Naive thymus-derived CD8-positive, alpha-beta T cell (primary cell): ENCODE measurements around the gene ANKRD62. TPM values are rescaled to one million over a fixed set of nuclear protein-coding genes. Genes with fewer than 3 reads are reported as not detected.
A peak's percentile ranks its signal among the peaks of the same experiment; 100 is the strongest.

ENCODE experiments used
- ATAC-seq, 2 donors: fragments of 150-1000 bp; cut with Tn5 transposase in 1 of 2; sonication (Bioruptor Pico), chemical (Tn5 transposase) in 1 of 2; 1 replicate in 1 of 2; 2 replicates in 1 of 2; pipeline ENCODE4 v1.10.0; 2021; ENCODE audit warnings: mild to moderate bottlenecking in 2 of 2, moderate library complexity in 2 of 2
- POLR2A ChIA-PET: fragments of 350-600 bp; sonication (Branson Sonifier 250); formaldehyde crosslinking; loops from one replicate; lab custom pipeline; 2021; ENCODE audit warnings: antibody characterized with exemption; lab: Charles Lee
- DNase-seq, 10 donors: peaks; one replicate each; pipeline versions ENCODE4 v3.0.0 to v3.0.0-alpha.2; 2020 to 2022
- H3K27ac Mint-ChIP-seq, 10 donors: one replicate each; pipeline ENCODE4 v1.8.0; 2020 to 2022; ENCODE audit warnings: mild to moderate bottlenecking in 10 of 10, mixed read lengths in 10 of 10, moderate library complexity in 4 of 10, inconsistent platforms in 1 of 10
- H3K27me3 Mint-ChIP-seq, 5 donors: one replicate each; pipeline ENCODE4 v1.8.0; 2021 to 2022; ENCODE audit warnings: mixed read lengths in 5 of 5
- H3K36me3 Mint-ChIP-seq, 3 donors: one replicate each; pipeline ENCODE4 v1.8.0; 2020 to 2022; ENCODE audit warnings: mixed read lengths in 3 of 3, mild to moderate bottlenecking in 2 of 3, inconsistent platforms in 1 of 3
- H3K4me1 Mint-ChIP-seq, 4 donors: one replicate each; pipeline ENCODE4 v1.8.0; 2021 to 2022; ENCODE audit warnings: mixed read lengths in 4 of 4
- H3K4me3 Mint-ChIP-seq, 10 donors: one replicate each; pipeline ENCODE4 v1.8.0; 2020 to 2022; ENCODE audit warnings: mild to moderate bottlenecking in 10 of 10, mixed read lengths in 10 of 10, moderate library complexity in 6 of 10, inconsistent platforms in 1 of 10
- H3K9me3 Mint-ChIP-seq, 9 donors: one replicate each; pipeline ENCODE4 v1.8.0; 2020 to 2022; ENCODE audit warnings: mixed read lengths in 9 of 9, mild to moderate bottlenecking in 3 of 9, inconsistent platforms in 1 of 9, moderate library complexity in 1 of 9
- polyA plus RNA-seq, 3 donors: library from polyadenylated mRNA; unstranded; fragments of 300-500 nt; fragmentation: Illumina TruSeq; gene quantifications; one replicate each; pipeline ENCODE4 v1.2.3, GENCODE V29; 2021
- total RNA-seq, 8 experiments: library from RNA in 2 of 8; stranded (reverse) in 2 of 8; gene quantifications; one replicate each; pipeline ENCODE4 v1.2.3 and lab custom pipeline; 2021 to 2026

ANKRD62 gene
- not detected for total RNA-seq
- not detected for polyA plus RNA-seq
- total RNA-seq (lab: John Stamatoyannopoulos, UW): 0 to 0.08 (median 0) reads per million in 6 experiments

DNA sequence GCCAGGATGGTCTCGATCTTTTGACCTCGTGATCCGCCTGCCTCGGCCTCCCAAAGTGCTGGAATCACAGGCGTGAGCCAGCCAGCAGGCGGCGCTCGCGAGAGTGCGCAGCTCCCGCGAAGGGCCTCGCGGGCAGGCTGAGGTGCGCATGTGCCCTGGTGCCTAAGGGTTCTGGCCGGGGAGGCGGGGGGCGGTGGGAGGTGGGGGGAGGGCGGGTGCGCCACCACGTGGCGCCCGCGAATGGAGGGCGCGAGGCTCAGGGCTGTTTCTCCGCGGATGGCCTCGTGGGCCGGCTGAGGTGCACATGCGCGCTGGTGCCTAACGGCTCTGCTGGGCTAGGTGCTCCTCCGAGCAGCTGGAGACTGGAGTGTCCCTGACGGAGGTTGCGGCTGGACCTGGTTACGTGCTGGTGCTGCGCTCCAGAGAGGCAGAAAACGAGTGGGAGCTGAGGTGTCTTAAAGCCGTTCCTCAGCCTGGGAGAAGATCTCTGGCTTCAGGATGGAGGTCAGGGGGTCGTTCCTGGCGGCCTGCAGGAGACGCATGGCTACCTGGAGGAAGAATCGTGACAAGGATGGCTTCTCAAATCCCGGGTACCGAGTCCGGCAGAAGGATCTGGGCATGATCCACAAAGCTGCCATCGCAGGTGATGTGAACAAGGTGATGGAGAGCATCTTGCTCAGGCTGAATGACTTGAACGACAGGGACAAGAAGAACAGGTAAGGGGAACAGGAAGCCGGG is at the start of gene ANKRD62:
TSS of gene ANKRD62 (plus strand) at position 324 of the 738 bp plus-strand sequence. CDS start at position 499, 175 bp downstream.
- H3K4me1 Mint-ChIP-seq: no peaks in the 10 kb centered on the region
- no peaks in the 10 kb centered on the region for H3K36me3 Mint-ChIP-seq
- ATAC-seq: no peak
- H3K9me3 Mint-ChIP-seq: peaks cover 0 to 5% (median 0%) of the 10 kb centered on the region in 9 donors
- peak within 1 kb of the TSS in 1 of 10 donors; percentile 59 for H3K27ac Mint-ChIP-seq
- H3K27me3 Mint-ChIP-seq: peaks cover 2 to 17% (median 11%) of the 10 kb centered on the region in 5 donors
- no peak within 1 kb of the TSS for H3K4me3 Mint-ChIP-seq
- POLR2A ChIA-PET: no interaction called here
- no peak for DNase-seq

- no peak overlapping the region for H3K4me3 Mint-ChIP-seq
- no peaks in the 10 kb centered on the region for H3K9me3 Mint-ChIP-seq
- H3K4me1 Mint-ChIP-seq: peaks cover 0 to 5% (median 1%) of the 10 kb centered on the region in 4 donors
These were observed 49.1 kb upstream of the ANKRD62 start for GRCh38 chr18:12044591-12044990.

GRCh38 chr18:12046046-12046750 is 47.4 kb upstream of the ANKRD62 start:
- no peak overlapping the region for H3K27ac Mint-ChIP-seq
- no peaks in the 10 kb centered on the region for H3K9me3 Mint-ChIP-seq
- POLR2A ChIA-PET: no interaction called here
- peaks cover 0 to 12% (median 8%) of the 10 kb centered on the region in 5 donors for H3K27me3 Mint-ChIP-seq
- peaks cover 0 to 14% (median 2%) of the 10 kb centered on the region in 4 donors for H3K4me1 Mint-ChIP-seq
- DNase-seq (no peak), ATAC-seq (no peak)
- H3K4me3 Mint-ChIP-seq: no peak overlapping the region
- H3K36me3 Mint-ChIP-seq: no peaks in the 10 kb centered on the region

More at GRCh38 chr18:12044591-12044990, 49.1 kb upstream of the ANKRD62 start:
- DNase-seq (no peak), ATAC-seq (no peak)
- Mint-ChIP-seq H3K27ac (no peak overlapping the region), H3K27me3 (peaks cover 0 to 12% (median 8%) of the 10 kb centered on the region in 5 donors), H3K36me3 (no peaks in the 10 kb centered on the region)
- POLR2A ChIA-PET: no interaction called here

- H3K36me3 Mint-ChIP-seq: no peaks in the 10 kb centered on the region
- no peak for ATAC-seq
These were observed 46.8 kb upstream of the ANKRD62 start for GRCh38 chr18:12046751-12047335.

DNA sequence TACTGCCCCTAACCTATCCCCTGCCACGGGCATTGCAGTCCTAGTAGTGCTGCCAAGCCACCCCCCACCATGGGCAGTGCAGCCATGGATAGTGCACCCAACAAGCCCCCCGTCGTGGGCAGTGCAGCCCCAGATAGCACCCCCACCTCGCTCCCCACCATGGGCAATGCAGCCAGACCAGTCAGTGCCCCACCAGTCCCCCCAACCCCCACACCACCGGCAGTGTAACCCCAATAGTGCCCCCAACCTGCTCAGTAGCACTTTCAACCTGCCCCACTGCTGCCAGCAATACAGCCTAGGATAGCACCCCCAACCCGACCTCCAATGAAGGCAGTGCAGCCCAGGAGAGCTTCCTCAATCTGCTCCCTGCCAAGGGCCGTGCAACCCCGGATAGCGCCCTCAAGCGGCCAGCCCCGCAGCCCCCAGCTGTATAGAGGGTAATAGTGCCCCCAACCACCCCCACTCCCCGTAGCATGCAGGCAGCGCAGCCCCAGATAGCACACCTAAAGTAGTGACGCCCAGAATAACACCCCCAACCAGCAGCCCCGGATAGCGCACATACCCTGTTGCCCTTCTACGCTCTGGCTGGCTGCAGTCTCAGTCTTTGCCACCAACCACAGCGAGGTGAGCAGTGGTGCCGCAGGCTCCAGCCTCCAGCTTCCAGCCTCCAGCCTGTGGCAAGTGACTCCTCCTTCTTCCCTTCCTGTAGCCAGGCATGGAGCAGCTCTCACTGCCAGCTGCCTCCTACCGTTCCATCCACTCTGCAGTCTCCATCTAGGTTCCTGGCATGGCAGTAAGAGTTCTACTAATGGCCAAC is 45.4 kb upstream of the ANKRD62 start:
- POLR2A ChIA-PET: no interaction called here
- no peaks in the 10 kb centered on the region for H3K9me3 Mint-ChIP-seq
- H3K4me3 Mint-ChIP-seq: no peak overlapping the region
- peaks cover 0 to 19% (median 2%) of the 10 kb centered on the region in 4 donors for H3K4me1 Mint-ChIP-seq
- ATAC-seq (no peak), DNase-seq (no peak)
- peak overlapping the region in 1 of 10 donors; percentile 70 for H3K27ac Mint-ChIP-seq
- H3K36me3 Mint-ChIP-seq: no peaks in the 10 kb centered on the region
- peaks cover 0 to 18% (median 4%) of the 10 kb centered on the region in 5 donors for H3K27me3 Mint-ChIP-seq

More at GRCh38 chr18:12046751-12047335, 46.8 kb upstream of the ANKRD62 start:
- no peak for DNase-seq
- Mint-ChIP-seq H3K4me3 (no peak overlapping the region), H3K27ac (no peak overlapping the region), H3K27me3 (peaks cover 0 to 12% (median 6%) of the 10 kb centered on the region in 5 donors), H3K9me3 (no peaks in the 10 kb centered on the region), H3K4me1 (peaks cover 0 to 14% (median 2%) of the 10 kb centered on the region in 4 donors)
- POLR2A ChIA-PET: no interaction called here

DNA sequence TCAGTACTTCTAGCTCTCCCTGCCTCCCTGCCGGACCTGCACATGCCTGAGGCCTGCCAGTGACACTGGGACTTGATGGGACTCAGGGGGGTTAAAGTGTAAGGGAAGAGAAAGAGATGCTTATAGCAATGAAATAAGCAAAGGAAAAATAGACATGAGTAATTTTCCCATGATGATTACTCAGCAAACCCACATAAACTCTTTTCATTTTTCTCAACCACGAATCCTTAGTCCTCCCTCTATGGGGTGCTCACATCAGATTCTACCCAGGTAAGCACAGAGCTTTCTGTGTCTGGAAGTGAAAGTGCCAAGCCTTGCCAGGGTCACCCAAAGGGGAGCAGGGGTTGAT is 44.8 kb upstream of the ANKRD62 start:
- no peaks in the 10 kb centered on the region for H3K36me3 Mint-ChIP-seq
- peaks cover 0 to 14% (median 4%) of the 10 kb centered on the region in 5 donors for H3K27me3 Mint-ChIP-seq
- H3K9me3 Mint-ChIP-seq: no peaks in the 10 kb centered on the region
- DNase-seq (no peak), ATAC-seq (no peak)
- POLR2A ChIA-PET: no interaction called here
- peaks cover 0 to 21% (median 2%) of the 10 kb centered on the region in 4 donors for H3K4me1 Mint-ChIP-seq
- no peak overlapping the region for H3K4me3 Mint-ChIP-seq
- H3K27ac Mint-ChIP-seq: peak overlapping the region in 1 of 10 donors; percentile 70

GRCh38 chr18:12049978-12050811 is 43.4 kb upstream of the ANKRD62 start:
- POLR2A ChIA-PET: no interaction called here
- Mint-ChIP-seq H3K36me3 (no peaks in the 10 kb centered on the region), H3K9me3 (no peaks in the 10 kb centered on the region), H3K4me3 (peak overlapping the region in 1 of 10 donors; percentile 24), H3K27ac (no peak overlapping the region), H3K27me3 (peaks cover 0 to 10% (median 4%) of the 10 kb centered on the region in 5 donors), H3K4me1 (peaks cover 0 to 21% (median 2%) of the 10 kb centered on the region in 4 donors)
- no peak for DNase-seq
- ATAC-seq: no peak

GRCh38 chr18:12052866-12053265 is 40.8 kb upstream of the ANKRD62 start:
- H3K9me3 Mint-ChIP-seq: no peaks in the 10 kb centered on the region
- no peak overlapping the region for H3K4me3 Mint-ChIP-seq
- H3K36me3 Mint-ChIP-seq: no peaks in the 10 kb centered on the region
- no peak overlapping the region for H3K27ac Mint-ChIP-seq
- peaks cover 0 to 10% (median 2%) of the 10 kb centered on the region in 5 donors for H3K27me3 Mint-ChIP-seq
- DNase-seq (no peak), ATAC-seq (no peak)
- POLR2A ChIA-PET: no interaction called here
- H3K4me1 Mint-ChIP-seq: peaks cover 0 to 21% (median 2%) of the 10 kb centered on the region in 4 donors

- DNase-seq: no peak
- ATAC-seq: no peak
- H3K36me3 Mint-ChIP-seq: no peaks in the 10 kb centered on the region
- POLR2A ChIA-PET: no interaction called here
- H3K4me3 Mint-ChIP-seq: no peak overlapping the region
- no peaks in the 10 kb centered on the region for H3K9me3 Mint-ChIP-seq
- H3K27ac Mint-ChIP-seq: no peak overlapping the region
- H3K4me1 Mint-ChIP-seq: peaks cover 0 to 21% (median 2%) of the 10 kb centered on the region in 4 donors
- peaks cover 0 to 10% (median 2%) of the 10 kb centered on the region in 5 donors for H3K27me3 Mint-ChIP-seq
These were observed 40.4 kb upstream of the ANKRD62 start for GRCh38 chr18:12053289-12053688.

DNA sequence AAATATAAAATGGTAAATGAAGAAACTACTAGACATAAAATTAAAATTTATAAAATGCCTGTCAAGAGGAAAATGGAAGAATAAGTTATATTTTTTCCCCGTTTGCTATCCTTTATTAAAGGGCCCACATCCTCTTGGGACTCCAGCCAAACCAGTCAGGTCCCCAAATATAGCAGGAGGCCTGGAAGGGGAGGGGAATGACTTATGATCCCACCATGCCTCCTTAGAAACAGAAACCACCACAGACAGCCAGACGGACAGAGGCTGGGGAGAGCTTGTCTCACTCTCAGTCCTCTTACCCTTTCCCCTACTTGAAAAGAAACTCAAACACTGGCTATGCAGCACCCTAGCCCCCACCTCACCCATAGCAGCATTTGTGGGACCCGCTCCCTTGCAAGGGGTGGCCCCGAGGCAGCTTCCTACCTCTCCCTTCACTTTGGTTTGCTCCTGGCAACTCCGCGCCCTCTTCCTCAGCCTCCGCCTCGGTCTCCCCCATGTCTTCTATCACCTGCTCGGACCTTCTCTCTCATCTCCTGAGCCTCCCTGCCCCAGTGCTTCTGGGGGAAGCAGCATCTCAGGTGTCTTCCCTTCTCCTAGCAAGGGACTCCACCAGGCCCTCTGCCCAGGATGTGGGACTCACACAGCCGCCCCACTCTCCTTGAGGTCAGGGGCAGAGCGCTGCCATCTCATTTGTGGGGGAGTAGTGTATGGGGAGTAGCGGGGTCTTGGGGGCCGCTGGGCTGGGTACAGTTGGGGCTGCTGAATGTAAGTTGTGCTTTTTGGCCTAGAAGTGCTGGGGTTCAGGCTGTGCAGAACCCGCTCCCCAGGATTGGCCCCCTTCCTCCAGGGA is 37.4 kb upstream of the ANKRD62 start:
- no peak for DNase-seq
- no peaks in the 10 kb centered on the region for H3K9me3 Mint-ChIP-seq
- peaks cover 0 to 12% (median 0%) of the 10 kb centered on the region in 5 donors for H3K27me3 Mint-ChIP-seq
- H3K4me1 Mint-ChIP-seq: peaks cover 0 to 7% (median 0%) of the 10 kb centered on the region in 4 donors
- no peaks in the 10 kb centered on the region for H3K36me3 Mint-ChIP-seq
- no peak overlapping the region for H3K27ac Mint-ChIP-seq
- POLR2A ChIA-PET: no interaction called here
- H3K4me3 Mint-ChIP-seq: no peak overlapping the region
- no peak for ATAC-seq
